IMR-90 (cell line): ENCODE results near the gene FOSL1.

Experiments
- BHLHE40 ChIP-seq: fragments of 150-350 bp; IDR thresholded peaks from 2 replicates; pipeline ENCODE4 v1.6.1; 2016; ENCODE audit warnings: mild to moderate bottlenecking, low read depth, low read length
- MAFK ChIP-seq: IDR thresholded peaks from 2 replicates; pipeline ENCODE4 v1.6.1; 2012; ENCODE audit warnings: low read depth, low read length, improper control_type of control experiment
- MAZ ChIP-seq: IDR thresholded peaks from 2 replicates; pipeline ENCODE4 v1.6.1; 2012; ENCODE audit warnings: low read depth, mild to moderate bottlenecking, low read length, improper control_type of control experiment, moderate library complexity, borderline replicate concordance
- MXI1 ChIP-seq: IDR thresholded peaks from 2 replicates; pipeline ENCODE4 v1.6.1; 2012; ENCODE audit warnings: low read depth, mild to moderate bottlenecking, low read length, moderate library complexity, borderline replicate concordance
- POLR2A ChIP-seq: IDR thresholded peaks from 2 replicates; pipeline ENCODE4 v1.6.1; 2012; ENCODE audit warnings: mild to moderate bottlenecking, low read depth, low read length
- RAD21 ChIP-seq: IDR thresholded peaks from 2 replicates; pipeline ENCODE4 v1.6.1; 2012; ENCODE audit warnings: low read length, improper control_type of control experiment
- RCOR1 ChIP-seq: IDR thresholded peaks from 2 replicates; pipeline ENCODE4 v1.6.1; 2012; ENCODE audit warnings: mild to moderate bottlenecking, low read length, improper control_type of control experiment; ENCODE audit not compliant: insufficient replicate concordance
- RFX5 ChIP-seq: IDR thresholded peaks from 2 replicates; pipeline ENCODE4 v1.8.0; 2012; ENCODE audit warnings: low read depth, mild to moderate bottlenecking, low read length, moderate library complexity
- SMC3 ChIP-seq: fragments of 150-350 bp; IDR thresholded peaks from 2 replicates; pipeline ENCODE4 v1.6.1; 2016; ENCODE audit warnings: low read depth, mild to moderate bottlenecking, antibody characterized with exemption, low read length, moderate library complexity
- TF ChIP-seq, protein P1 (sequence below): conservative IDR thresholded peaks from 2 replicates; pipeline ENCODE4 v1.5.1; 2012; ENCODE audit warnings: mild to moderate bottlenecking, low read depth, low read length, improper control_type of control experiment
- TF ChIP-seq, protein P2 (sequence below): fragments of 150-350 bp; IDR thresholded peaks from 2 replicates; pipeline ENCODE4 v1.6.1; 2016; ENCODE audit warnings: low read depth, mild to moderate bottlenecking, low read length, moderate library complexity, borderline replicate concordance

DNA sequence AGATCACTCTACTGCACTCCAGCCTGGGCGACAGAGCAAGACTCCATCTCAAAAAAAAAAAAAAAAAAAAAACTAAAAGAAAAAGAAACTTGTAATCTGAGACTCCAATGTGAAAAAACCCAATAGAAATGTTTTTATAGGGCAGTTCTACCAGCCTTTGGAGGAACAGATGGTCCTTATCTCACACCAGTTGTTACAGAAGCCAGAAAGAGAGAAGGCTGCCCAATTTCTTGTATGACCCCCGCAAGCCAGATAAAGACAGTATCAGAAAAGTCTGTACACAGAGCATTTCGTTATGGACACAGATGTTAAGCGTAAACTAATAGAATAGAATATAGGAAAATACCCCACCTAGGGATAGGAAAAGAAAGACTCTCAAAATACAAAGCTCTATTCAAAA lies 33.8 kb upstream of the FOSL1 start:
- TF ChIP-seq MAFK: no peak
- TF ChIP-seq, protein P1, sequence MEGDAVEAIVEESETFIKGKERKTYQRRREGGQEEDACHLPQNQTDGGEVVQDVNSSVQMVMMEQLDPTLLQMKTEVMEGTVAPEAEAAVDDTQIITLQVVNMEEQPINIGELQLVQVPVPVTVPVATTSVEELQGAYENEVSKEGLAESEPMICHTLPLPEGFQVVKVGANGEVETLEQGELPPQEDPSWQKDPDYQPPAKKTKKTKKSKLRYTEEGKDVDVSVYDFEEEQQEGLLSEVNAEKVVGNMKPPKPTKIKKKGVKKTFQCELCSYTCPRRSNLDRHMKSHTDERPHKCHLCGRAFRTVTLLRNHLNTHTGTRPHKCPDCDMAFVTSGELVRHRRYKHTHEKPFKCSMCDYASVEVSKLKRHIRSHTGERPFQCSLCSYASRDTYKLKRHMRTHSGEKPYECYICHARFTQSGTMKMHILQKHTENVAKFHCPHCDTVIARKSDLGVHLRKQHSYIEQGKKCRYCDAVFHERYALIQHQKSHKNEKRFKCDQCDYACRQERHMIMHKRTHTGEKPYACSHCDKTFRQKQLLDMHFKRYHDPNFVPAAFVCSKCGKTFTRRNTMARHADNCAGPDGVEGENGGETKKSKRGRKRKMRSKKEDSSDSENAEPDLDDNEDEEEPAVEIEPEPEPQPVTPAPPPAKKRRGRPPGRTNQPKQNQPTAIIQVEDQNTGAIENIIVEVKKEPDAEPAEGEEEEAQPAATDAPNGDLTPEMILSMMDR: no peak
- no peak for TF ChIP-seq POLR2A
- no peak for TF ChIP-seq RFX5
- TF ChIP-seq SMC3: no peak
- no peak for TF ChIP-seq MAZ
- no peak for TF ChIP-seq MXI1
- no peak for TF ChIP-seq RAD21
- TF ChIP-seq, protein P2, sequence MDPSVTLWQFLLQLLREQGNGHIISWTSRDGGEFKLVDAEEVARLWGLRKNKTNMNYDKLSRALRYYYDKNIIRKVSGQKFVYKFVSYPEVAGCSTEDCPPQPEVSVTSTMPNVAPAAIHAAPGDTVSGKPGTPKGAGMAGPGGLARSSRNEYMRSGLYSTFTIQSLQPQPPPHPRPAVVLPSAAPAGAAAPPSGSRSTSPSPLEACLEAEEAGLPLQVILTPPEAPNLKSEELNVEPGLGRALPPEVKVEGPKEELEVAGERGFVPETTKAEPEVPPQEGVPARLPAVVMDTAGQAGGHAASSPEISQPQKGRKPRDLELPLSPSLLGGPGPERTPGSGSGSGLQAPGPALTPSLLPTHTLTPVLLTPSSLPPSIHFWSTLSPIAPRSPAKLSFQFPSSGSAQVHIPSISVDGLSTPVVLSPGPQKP: no peak
- TF ChIP-seq BHLHE40: no peak
- no peak for TF ChIP-seq RCOR1
